Measurements from ENCODE around the gene SYCP3.

- TF ChIP-seq EZH2phosphoT487 (IDR thresholded peaks at IDR 0.05; ENCODE audit: insufficient read depth, low read depth) (no peak), EZH2 (IDR thresholded peaks at IDR 0.05; ENCODE audit: insufficient read depth, poor library complexity, severe bottlenecking) (no peak)
Observed at GRCh38 chr12:101694297-101694848, 44.9 kb downstream of the SYCP3 start.

Measured in GM23248 (cell line).